Gastroesophageal sphincter (tissue), 2 donors: ENCODE measurements around the gene RAET1L.

ENCODE experiments used
- EP300 ChIP-seq: sonication (generic); formaldehyde crosslinking; IDR thresholded peaks from one replicate; pipeline ENCODE4 v1.6.1; 2017; ENCODE audit warnings: antibody characterized with exemption, mild to moderate bottlenecking
- POLR2A ChIP-seq, 2 donors: fragments of 450-650 bp; IDR thresholded peaks; one replicate each; pipeline ENCODE4 v1.6.1; 2017; ENCODE audit warnings: antibody characterized with exemption in 2 of 2, mild to moderate bottlenecking in 2 of 2, moderate library complexity in 1 of 2
- POLR2AphosphoS5 ChIP-seq: sonication (generic); formaldehyde crosslinking; IDR thresholded peaks from one replicate; pipeline ENCODE4 v1.6.1; 2017; ENCODE audit warnings: antibody characterized with exemption

DNA sequence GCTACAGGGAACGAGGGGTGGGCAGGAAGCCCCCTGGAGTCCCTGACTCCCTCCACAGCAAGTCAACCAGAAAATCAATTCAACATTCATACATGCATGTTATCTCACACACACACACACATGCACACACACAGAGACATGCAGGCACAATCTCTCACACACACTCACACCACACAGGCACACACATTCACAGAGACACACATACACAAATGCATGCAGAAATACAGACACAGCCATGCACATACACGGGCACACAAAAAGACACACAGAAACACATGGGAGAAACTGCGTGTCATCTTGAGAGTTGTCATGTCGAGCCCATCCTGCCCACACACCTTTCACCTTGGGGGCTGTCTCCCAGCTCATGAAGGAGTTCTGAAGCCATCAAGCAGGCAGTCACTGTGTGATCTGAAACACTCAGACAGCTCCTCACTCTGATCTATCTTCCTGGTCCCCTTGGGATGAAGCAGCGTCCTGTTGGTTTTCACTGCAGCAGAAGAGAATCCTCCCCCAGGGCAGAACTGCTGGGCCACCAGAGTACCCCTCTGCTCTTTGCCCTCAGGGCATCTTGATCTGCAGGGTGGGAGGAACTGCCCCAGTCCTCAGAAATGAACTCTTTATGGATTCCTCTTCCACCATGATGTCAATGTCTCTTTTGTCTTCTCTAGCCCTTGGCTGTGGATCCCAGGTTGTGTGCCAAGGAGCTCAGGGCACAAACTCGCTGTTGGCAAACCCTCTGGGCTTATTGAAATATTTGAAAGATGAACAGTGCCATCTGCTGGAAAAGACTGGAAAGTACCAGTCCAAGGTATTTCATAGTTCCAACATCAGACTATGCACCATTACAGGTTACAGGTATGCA is 8.8 kb downstream of the RAET1L start:
- TF ChIP-seq POLR2A (IDR thresholded peaks at IDR 0.05) (no peak), POLR2AphosphoS5 (no peak), EP300 (no peak)
